SK-N-MC (cell line): ENCODE results near the gene GID8.

ENCODE experiments used
- DNase-seq: peaks from one replicate; pipeline ENCODE4 v3.0.0-alpha.2; 2011; ENCODE audit warnings: low read depth, low spot score
- H3K27ac ChIP-seq: fragments of 200-600 bp; sonication (generic); 2 replicates; pipeline ENCODE4 v1.5.1; 2016; ENCODE audit warnings: mixed run types
- H3K36me3 ChIP-seq: fragments of 200-600 bp; sonication (generic); 2 replicates; pipeline ENCODE4 v1.6.1; 2017; ENCODE audit warnings: antibody characterized with exemption, low read length, mixed read lengths; ENCODE audit not compliant: insufficient read depth
- H3K4me3 ChIP-seq: fragments of 200-600 bp; sonication (generic); 2 replicates; pipeline ENCODE4 v1.5.1; 2016
- H3K9ac ChIP-seq: fragments of 200-600 bp; sonication (generic); 2 replicates; pipeline ENCODE4 v1.8.0; 2017; ENCODE audit warnings: mixed run types, mixed read lengths; ENCODE audit not compliant: insufficient read length
- H3K9me3 ChIP-seq: fragments of 200-600 bp; sonication (generic); 2 replicates; pipeline ENCODE4 v1.6.1; 2017; ENCODE audit warnings: low read depth, mild to moderate bottlenecking, antibody characterized with exemption, low read length, moderate library complexity, mixed read lengths
- EZH2 ChIP-seq: fragments of 200-600 bp; sonication (generic); IDR thresholded peaks from one replicate; pipeline ENCODE4 v1.6.1; 2017; ENCODE audit warnings: antibody characterized with exemption
- FOXP2 ChIP-seq: optimal IDR thresholded peaks from 2 replicates; pipeline ENCODE3; 2011; ENCODE audit warnings: mild to moderate bottlenecking, moderate library complexity; ENCODE audit not compliant: insufficient read depth; ENCODE audit errors: extremely low read length, control extremely low read depth
- POLR2AphosphoS5 ChIP-seq: IDR thresholded peaks from 2 replicates; pipeline ENCODE4 v1.6.1; 2012; ENCODE audit warnings: mild to moderate bottlenecking, low read depth, low read length, borderline replicate concordance

The GID8 gene

DNA sequence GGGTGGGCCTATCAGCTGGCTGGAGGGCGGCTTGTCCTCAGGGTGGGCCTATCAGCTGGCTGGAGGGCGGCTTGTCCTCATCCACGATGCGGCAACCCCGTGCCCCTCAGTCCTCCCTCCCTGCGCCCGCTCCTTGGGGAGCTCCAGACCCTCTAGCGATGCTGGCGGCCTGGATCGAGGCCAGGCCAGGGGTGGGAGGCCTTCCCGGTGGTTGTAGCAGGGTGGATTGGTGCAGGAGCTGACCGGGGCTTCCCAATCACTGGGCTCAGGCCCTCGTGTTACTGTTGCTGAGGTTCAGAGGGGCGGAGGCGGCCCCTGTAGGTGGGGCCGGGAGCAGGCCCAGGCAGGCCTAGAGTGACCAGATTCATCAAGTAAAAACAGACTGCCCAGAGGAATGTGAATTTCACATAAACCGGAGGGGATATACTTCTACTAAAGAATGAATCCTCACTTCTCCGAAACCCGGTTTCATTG lies 23.4 kb downstream of the GID8 start:
- no peaks in the 10 kb centered on the region for H3K9me3 ChIP-seq
- no peak overlapping the region for H3K4me3 ChIP-seq
- no peaks in the 10 kb centered on the region for H3K36me3 ChIP-seq
- DNase-seq = no peak
- no peak overlapping the region for H3K27ac ChIP-seq
- TF ChIP-seq POLR2AphosphoS5 (no peak), FOXP2 (no peak), EZH2 (no peak)
- no peak overlapping the region for H3K9ac ChIP-seq

GRCh38 chr20:62961799-62962198 lies 23.9 kb downstream of the GID8 start:
- no peak overlapping the region for H3K27ac ChIP-seq
- no peak overlapping the region for H3K4me3 ChIP-seq
- DNase-seq = no peak
- H3K9me3 ChIP-seq = no peaks in the 10 kb centered on the region
- TF ChIP-seq FOXP2 = no peak
- no peak for TF ChIP-seq EZH2
- no peak for TF ChIP-seq POLR2AphosphoS5
- no peak overlapping the region for H3K9ac ChIP-seq
- H3K36me3 ChIP-seq = no peaks in the 10 kb centered on the region

- Histone ChIP-seq H3K9ac (no peak overlapping the region), H3K27ac (no peak overlapping the region), H3K4me3 (no peak overlapping the region), H3K36me3 (no peaks in the 10 kb centered on the region), H3K9me3 (no peaks in the 10 kb centered on the region)
- DNase-seq = no peak
- TF ChIP-seq EZH2 = no peak
These were observed 24.4 kb downstream of the GID8 start for GRCh38 chr20:62962221-62962879.

GRCh38 chr20:62962891-62963613 lies 25.1 kb downstream of the GID8 start:
- TF ChIP-seq POLR2AphosphoS5 (no peak), EZH2 (no peak), FOXP2 (no peak)
- Histone ChIP-seq H3K27ac (no peak overlapping the region), H3K4me3 (no peak overlapping the region), H3K9ac (no peak overlapping the region), H3K36me3 (no peaks in the 10 kb centered on the region), H3K9me3 (no peaks in the 10 kb centered on the region)
- no peak for DNase-seq

DNA sequence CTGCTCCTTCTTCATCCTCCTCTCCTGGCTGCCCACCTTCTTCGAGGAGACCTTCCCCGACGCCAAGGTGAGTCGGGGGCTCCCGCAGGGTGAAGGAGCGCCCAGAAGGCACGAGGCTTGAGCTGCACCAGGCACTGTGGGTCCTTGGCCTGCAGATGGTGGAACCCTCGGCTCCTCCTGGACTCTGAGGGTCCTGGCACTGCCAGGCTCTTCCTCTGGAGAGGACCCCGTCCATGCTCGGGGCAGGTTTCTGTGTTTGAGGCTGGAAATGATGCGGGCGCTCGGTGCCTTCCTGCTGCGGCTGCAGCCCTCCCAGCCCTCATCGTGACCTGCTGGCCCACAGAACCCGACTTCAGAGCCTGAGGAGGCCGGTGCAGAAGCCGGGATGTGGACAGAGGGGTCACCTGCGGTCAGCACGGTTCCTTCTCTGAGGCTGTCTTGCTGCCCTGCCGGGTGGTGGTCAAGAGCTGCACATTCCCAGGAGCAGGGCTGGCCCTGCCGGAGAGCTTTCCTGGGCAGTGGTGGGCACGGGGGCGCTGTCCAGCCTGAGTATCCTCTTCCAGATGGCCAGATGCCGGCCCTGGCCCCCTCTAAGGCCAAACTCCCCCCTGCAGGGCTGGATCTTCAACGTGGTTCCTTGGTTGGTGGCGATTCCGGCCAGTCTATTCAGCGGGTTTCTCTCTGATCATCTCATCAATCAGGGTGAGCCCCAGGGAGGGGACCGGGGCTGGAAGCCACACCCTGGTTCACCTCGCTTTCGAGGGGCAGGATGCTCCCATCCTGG lies 25.9 kb downstream of the GID8 start:
- no peak overlapping the region for H3K4me3 ChIP-seq
- H3K9me3 ChIP-seq = no peaks in the 10 kb centered on the region
- no peak overlapping the region for H3K27ac ChIP-seq
- TF ChIP-seq FOXP2 (no peak), EZH2 (no peak)
- H3K36me3 ChIP-seq = no peaks in the 10 kb centered on the region
- no peak for DNase-seq
- no peak overlapping the region for H3K9ac ChIP-seq

GRCh38 chr20:62964700-62965099 lies 26.8 kb downstream of the GID8 start:
- Histone ChIP-seq H3K36me3 (no peaks in the 10 kb centered on the region), H3K9me3 (no peaks in the 10 kb centered on the region), H3K27ac (no peak overlapping the region), H3K4me3 (no peak overlapping the region), H3K9ac (no peak overlapping the region)
- no peak for DNase-seq
- TF ChIP-seq POLR2AphosphoS5 (no peak), FOXP2 (no peak), EZH2 (no peak)

DNA sequence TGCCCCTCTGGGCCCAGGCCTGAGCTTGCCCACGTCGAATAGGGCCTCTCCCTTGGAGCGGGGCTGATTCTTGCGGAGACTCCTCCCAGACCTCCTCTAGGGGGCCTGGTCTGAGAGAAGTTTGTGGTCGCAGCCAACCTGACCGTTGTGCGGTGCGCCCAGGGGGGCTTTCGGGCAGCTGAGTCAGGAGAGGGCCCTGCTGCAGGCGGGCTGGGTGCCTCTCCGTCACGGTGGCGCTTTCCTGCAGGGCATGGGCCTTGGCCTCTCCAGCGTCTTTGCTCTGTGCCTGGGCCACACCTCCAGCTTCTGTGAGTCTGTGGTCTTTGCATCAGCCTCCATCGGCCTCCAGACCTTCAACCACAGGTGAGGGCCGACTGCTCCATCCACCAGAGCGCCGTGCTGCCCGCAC lies 27.4 kb downstream of the GID8 start:
- TF ChIP-seq FOXP2 (no peak), POLR2AphosphoS5 (no peak), EZH2 (no peak)
- no peak overlapping the region for H3K4me3 ChIP-seq
- no peaks in the 10 kb centered on the region for H3K36me3 ChIP-seq
- H3K9me3 ChIP-seq = no peaks in the 10 kb centered on the region
- H3K27ac ChIP-seq = no peak overlapping the region
- H3K9ac ChIP-seq = no peak overlapping the region
- no peak for DNase-seq
